A549 treated with AZD2906 at 1 μM for 4 hours (cell line): ENCODE measurements around the gene TTC1. TPM values are rescaled to one million over a fixed set of nuclear protein-coding genes. Genes with fewer than 3 reads are reported as not detected.

ENCODE experiments used
- total RNA-seq: library from RNA; stranded (reverse); fragments of 200-300 nt; extraction: Qiagen RNA extraction; gene quantifications from 5 replicates; pipeline ENCODE4 v1.2.3, GENCODE V29; 2022

Gene TTC1, protein sequence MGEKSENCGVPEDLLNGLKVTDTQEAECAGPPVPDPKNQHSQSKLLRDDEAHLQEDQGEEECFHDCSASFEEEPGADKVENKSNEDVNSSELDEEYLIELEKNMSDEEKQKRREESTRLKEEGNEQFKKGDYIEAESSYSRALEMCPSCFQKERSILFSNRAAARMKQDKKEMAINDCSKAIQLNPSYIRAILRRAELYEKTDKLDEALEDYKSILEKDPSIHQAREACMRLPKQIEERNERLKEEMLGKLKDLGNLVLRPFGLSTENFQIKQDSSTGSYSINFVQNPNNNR
- 61.9 to 69.2 TPM (median 63.5 TPM) in 5 replicates for total RNA-seq

DNA sequence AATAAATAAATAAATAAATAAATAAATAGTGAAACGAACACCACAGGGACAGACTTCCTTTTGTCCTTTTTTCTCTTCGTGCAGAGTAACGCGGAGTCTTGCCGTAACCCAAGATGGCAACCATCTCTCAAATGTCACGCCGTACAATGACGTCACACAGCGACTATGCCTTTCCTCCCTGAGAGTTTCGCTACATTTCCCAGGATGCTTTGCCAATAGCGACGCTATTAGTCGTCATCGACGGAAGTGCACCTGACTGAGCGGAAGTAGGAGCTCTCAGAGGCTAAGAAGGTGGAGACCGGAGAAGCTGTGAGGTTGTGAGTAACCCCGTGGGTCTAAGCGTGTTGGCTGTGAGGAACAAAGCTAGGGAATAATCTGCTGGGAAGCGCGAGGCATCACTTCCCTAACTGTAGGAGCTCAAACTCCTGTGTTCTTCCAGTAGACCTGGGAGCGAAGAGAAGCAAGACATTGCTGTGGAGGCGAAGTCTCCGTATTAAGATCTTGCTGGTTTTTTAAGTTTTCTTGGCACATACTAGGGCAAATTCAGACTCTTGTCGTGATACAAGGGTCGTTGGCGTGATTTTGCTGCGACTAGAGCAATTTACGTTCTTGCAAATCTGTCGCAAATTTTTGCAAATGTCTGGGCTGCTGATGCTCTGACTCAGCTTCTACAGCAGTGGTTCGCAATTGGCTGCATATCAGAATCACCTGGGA, at the start of gene TTC1:
Gene TTC1, plus strand, starts transcription at position 263 of the 714 bp plus-strand sequence. CDS start 1,390 bp downstream, outside the sequence.

Other genes starting within 250 kb of the TTC1 start
- gene ADRA1B, start 92.7 kb upstream of the TTC1 start, total RNA-seq = 21.8 to 24.5 TPM (median 23.0 TPM) in 5 replicates
- 8.4 to 12.4 TPM (median 9.5 TPM) in 5 replicates for gene PWWP2A, start 110.3 kb downstream of the TTC1 start, total RNA-seq
- 0.48 to 1.2 TPM (median 1.00 TPM) in 5 replicates for gene FABP6, start 220.4 kb downstream of the TTC1 start, total RNA-seq